CD4-positive, alpha-beta T cell treated with Interleukin-6 for 4 hours (primary cell): ENCODE measurements around the gene TP73.
"Not testable (repeated sequence)": the region's sequence is repeated elsewhere in the genome, so short reads cannot be mapped to it uniquely, and the experiment has no call there.

Experiments
- DNase-seq: peaks from one replicate; pipeline ENCODE4 v3.0.0-alpha.2; 2020; ENCODE audit warnings: mixed read lengths

TP73 gene

GRCh38 chr1:3746830-3747521 lies 94.7 kb downstream of the TP73 start:
- peak; percentile 95 for DNase-seq

GRCh38 chr1:3747522-3747848 lies 95.2 kb downstream of the TP73 start:
- DNase-seq = no peak

GRCh38 chr1:3747903-3748302 lies 95.6 kb downstream of the TP73 start:
- no peak for DNase-seq

- DNase-seq = not testable (repeated sequence)
Observed at GRCh38 chr1:3748316-3748900, 96.1 kb downstream of the TP73 start.

GRCh38 chr1:3749512-3749911 lies 97.2 kb downstream of the TP73 start:
- no peak for DNase-seq

- no peak for DNase-seq
Observed at GRCh38 chr1:3750741-3751140, 98.4 kb downstream of the TP73 start.

GRCh38 chr1:3752400-3752945 lies 100.2 kb downstream of the TP73 start, which contains the start of gene CCDC27:
TSS of gene CCDC27 (plus strand) at chr1:3752450. CDS start at chr1:3752482, 32 bp downstream.
- DNase-seq = no peak

GRCh38 chr1:3753656-3754454 lies 101.5 kb downstream of the TP73 start:
- DNase-seq = no peak

GRCh38 chr1:3756394-3756793 lies 104.1 kb downstream of the TP73 start:
- DNase-seq = no peak

GRCh38 chr1:3759164-3759563 lies 106.8 kb downstream of the TP73 start:
- DNase-seq = no peak

- no peak for DNase-seq
Observed at GRCh38 chr1:3759796-3760195, 107.5 kb downstream of the TP73 start.

- no peak for DNase-seq
Observed at GRCh38 chr1:3761296-3762010, 109.1 kb downstream of the TP73 start.

- DNase-seq = no peak
Observed at GRCh38 chr1:3762151-3762872, 110.0 kb downstream of the TP73 start.

GRCh38 chr1:3762873-3763228 lies 110.5 kb downstream of the TP73 start:
- DNase-seq = no peak

- no peak for DNase-seq
Observed at GRCh38 chr1:3763351-3764125, 111.2 kb downstream of the TP73 start.

GRCh38 chr1:3767328-3767925 lies 115.1 kb downstream of the TP73 start:
- no peak for DNase-seq

- DNase-seq = no peak
Observed at GRCh38 chr1:3768811-3769390, 116.6 kb downstream of the TP73 start.

- DNase-seq = no peak
Observed at GRCh38 chr1:3770047-3770765, 117.9 kb downstream of the TP73 start.

- DNase-seq = no peak
Observed at GRCh38 chr1:3771108-3772026, 119.1 kb downstream of the TP73 start.
